ENCODE data around the gene SH2B2.

DNA sequence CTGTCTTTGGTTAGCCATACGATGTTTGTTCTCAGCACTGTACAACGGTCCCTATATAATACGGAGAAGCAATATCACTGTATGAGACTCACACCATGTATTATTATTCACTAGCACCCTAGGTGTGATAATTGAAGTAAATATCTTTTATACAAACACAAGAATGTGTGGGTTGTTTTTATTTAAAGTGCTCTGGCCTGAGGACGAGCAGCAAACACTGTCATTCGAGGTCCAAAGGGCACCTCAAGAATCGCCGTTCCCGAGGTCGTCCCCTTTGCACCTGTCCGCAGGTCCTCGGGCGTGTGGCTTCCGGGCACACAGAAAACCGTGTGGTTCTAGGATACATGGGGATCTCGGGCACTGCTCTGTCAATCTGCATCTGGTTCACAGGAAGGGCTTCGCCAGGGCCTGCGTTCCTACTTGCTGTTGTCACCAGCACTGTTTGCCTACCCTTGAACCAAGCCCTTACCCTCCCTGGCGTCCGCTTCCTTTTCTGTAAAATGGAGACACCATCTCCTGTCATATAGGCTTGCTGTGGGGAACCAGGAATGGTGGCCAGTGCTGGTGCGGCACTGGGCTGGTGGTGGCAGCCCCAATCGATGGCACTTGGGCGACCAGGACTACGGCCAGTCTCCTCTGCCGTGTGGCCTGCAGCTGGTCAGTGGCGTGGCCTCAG is 28.5 kb upstream of the SH2B2 start:
- TF ChIP-seq CTCF (IDR thresholded peaks at IDR 0.05) (no peak), POLR2A (IDR thresholded peaks at IDR 0.05) (no peak)
